Bronchial epithelial cell (primary cell): ENCODE data around the gene ZSWIM6. TPM values are rescaled to one million over a fixed set of nuclear protein-coding genes. Genes with fewer than 3 reads are reported as not detected.
A peak's percentile ranks its signal among the peaks of the same experiment; 100 is the strongest.

Source experiments
- DNase-seq: peaks from one replicate; pipeline ENCODE4 v3.0.0-alpha.2; 2010; ENCODE audit warnings: low read depth
- FAIRE-seq: peaks from 2 replicates; lab custom pipeline; 2011; peaks lifted over from hg19 to GRCh38; lab: Jason Lieb, UNC
- H3K27me3 ChIP-seq: 2 replicates; pipeline ENCODE4 v1.5.1; 2011; ENCODE audit warnings: low read length; ENCODE audit not compliant: control insufficient read depth, insufficient read depth
- H3K36me3 ChIP-seq: 2 replicates; pipeline ENCODE4 v1.5.1; 2011; ENCODE audit warnings: low read length; ENCODE audit not compliant: control insufficient read depth, insufficient read depth
- H3K4me3 ChIP-seq: 2 replicates; pipeline ENCODE4 v1.5.1; 2011; ENCODE audit warnings: mild to moderate bottlenecking, low read depth, low read length, control low read depth
- total RNA-seq: library from RNA; depleted of rRNA; stranded (reverse); fragments of >200 nt; gene quantifications from 2 replicates; pipeline ENCODE4 v1.2.1, GENCODE V29; 2014
- TF ChIP-seq, protein P1 (sequence below): IDR thresholded peaks from 2 replicates; pipeline ENCODE4 v1.5.1; 2011; ENCODE audit warnings: mild to moderate bottlenecking, moderate library complexity, low read length, control low read depth, inconsistent platforms; ENCODE audit not compliant: insufficient read depth, severe bottlenecking

Gene ZSWIM6
- total RNA-seq, 1 donor from 2014 or later: 5.8 TPM

DNA sequence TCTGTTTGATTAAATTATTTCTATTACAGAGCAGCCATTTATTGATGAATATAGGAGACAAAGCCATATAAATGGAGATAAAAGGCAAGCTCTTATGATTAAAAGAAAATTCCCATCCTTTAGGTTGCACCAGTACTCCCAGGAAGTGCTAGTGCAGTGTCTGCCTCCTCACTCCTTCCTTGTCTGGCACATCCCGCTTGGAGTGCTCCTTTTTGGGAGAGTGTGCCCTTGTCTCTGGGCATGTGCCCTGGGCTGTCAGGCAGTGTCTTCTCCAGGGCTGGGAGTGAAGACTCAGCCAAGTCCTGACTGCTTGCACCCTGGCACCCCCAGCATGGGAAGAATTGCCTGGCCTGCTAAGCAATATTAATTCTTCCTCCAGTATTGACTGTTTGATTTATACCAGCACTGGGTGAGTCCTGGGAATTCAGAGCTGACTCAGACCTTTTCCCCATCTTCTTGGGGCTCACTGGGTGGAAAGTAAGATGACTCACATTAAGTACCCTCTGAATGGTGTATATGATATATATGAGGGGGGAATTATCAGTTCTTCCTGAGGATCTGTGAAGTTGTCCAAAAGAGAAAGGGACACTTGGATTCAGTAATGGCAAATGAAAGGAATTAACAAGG lies 62.1 kb downstream of the ZSWIM6 start:
- DNase-seq: peak; percentile 22
- Histone ChIP-seq H3K27me3 (no peaks in the 10 kb centered on the region), H3K36me3 (peaks cover 2% of the 10 kb centered on the region), H3K4me3 (no peak overlapping the region)
- TF ChIP-seq, protein P1, sequence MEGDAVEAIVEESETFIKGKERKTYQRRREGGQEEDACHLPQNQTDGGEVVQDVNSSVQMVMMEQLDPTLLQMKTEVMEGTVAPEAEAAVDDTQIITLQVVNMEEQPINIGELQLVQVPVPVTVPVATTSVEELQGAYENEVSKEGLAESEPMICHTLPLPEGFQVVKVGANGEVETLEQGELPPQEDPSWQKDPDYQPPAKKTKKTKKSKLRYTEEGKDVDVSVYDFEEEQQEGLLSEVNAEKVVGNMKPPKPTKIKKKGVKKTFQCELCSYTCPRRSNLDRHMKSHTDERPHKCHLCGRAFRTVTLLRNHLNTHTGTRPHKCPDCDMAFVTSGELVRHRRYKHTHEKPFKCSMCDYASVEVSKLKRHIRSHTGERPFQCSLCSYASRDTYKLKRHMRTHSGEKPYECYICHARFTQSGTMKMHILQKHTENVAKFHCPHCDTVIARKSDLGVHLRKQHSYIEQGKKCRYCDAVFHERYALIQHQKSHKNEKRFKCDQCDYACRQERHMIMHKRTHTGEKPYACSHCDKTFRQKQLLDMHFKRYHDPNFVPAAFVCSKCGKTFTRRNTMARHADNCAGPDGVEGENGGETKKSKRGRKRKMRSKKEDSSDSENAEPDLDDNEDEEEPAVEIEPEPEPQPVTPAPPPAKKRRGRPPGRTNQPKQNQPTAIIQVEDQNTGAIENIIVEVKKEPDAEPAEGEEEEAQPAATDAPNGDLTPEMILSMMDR: no peak
- no peak for FAIRE-seq

DNA sequence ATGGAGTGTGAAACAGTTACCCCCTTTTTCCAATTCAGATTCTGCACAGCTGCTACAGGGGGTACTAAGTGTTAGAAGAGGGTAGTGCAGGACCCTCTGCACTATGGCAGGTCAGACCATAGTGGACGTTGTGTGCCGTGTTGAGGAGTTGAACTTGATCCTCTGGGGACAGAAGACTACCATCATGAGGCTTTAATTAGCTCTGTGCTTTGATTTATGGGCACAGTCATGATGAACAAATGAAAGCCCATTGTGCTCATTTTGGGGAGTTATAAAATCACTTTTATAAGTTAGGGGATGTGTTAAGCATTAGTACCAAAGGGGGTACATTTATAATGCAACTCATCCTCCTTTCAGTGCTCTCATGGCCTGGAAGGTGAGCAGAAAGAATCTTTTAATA lies 62.7 kb downstream of the ZSWIM6 start:
- Histone ChIP-seq H3K27me3 (no peaks in the 10 kb centered on the region), H3K36me3 (peaks cover 2% of the 10 kb centered on the region), H3K4me3 (no peak overlapping the region)
- FAIRE-seq: no peak
- TF ChIP-seq, protein P1: no peak
- DNase-seq: no peak

DNA sequence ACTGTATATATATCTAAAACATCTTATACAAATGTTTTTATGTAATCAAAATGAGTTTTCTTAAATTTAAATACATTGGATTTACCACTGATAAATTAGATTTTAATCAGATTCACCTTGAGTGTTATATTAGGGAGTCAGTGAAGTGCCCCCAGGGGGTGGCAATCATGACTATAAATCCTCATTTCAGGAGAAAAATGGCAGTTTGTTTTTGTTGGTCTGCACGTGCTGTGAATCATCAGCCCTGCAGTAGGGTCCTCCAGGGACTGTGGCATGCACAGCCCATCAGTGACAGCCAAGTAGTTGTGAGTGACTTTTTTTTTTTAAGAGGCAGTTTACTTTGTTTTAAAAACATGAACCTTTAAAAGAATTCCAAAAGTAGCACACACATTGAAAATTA lies 65.2 kb downstream of the ZSWIM6 start:
- TF ChIP-seq, protein P1: no peak
- no peaks in the 10 kb centered on the region for H3K27me3 ChIP-seq
- H3K36me3 ChIP-seq: peaks cover 1% of the 10 kb centered on the region
- no peak overlapping the region for H3K4me3 ChIP-seq
- DNase-seq (no peak), FAIRE-seq (no peak)

DNA sequence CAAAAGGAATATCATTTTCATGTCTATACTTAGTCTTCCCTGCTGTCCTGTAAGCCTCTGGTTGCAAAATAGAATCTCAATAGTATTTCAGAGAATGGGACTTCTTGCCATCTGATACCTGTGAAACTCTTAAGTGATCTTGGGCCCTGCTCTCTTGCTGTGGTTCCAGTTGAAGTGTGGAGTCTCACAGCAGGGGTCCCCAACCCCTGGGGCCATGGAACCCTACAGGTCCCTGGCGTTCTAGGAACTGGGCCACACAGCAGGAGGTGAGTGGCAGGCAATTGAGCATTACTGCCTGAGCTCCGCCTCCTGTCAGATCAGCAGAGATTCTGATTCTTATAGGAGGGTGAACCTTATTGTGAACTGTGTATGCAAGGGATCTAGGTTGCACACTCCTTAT lies 65.9 kb downstream of the ZSWIM6 start:
- FAIRE-seq (no peak), DNase-seq (no peak)
- Histone ChIP-seq H3K36me3 (peaks cover 1% of the 10 kb centered on the region), H3K27me3 (no peaks in the 10 kb centered on the region), H3K4me3 (no peak overlapping the region)
- TF ChIP-seq, protein P1: no peak

DNA sequence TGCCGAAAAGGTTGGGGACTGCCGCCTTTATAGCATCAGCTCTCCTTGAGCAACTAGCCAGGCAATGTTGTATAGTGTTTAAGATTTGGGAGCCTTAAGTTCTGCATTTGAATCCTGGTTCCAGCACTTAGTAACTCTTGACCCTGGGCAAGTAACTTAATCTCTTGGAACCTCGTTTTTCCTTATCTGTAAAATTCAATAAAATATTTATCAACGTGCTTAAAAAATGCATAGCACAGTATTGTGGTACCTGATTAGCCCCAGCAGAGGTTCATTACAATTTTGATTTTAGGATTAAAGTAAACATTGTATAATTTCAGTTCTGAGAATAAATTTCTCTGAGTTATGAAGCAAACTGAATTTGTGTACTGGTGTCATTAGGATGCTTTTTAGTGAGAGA lies 66.4 kb downstream of the ZSWIM6 start:
- Histone ChIP-seq H3K4me3 (no peak overlapping the region), H3K36me3 (peaks cover 1% of the 10 kb centered on the region), H3K27me3 (no peaks in the 10 kb centered on the region)
- TF ChIP-seq, protein P1: no peak
- FAIRE-seq (no peak), DNase-seq (no peak)

DNA sequence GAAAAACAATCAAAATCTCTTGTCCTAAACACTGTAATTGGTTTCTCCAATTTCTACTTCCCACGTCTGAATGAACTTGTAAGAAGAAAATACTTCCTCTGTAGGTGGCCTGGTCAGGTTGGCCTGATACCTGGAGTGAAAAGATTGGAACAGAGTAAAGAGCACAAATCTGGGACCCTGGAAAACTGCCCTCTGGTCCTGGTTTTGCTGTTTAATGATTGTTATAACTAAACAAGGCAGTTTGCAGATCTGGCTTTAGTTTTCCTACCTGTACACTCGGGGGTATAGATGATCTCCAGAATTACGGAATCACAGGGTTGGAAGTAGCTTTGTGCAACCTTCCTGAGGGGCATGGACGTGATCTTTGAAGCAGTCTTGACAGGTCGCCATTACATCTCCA lies 67.6 kb downstream of the ZSWIM6 start:
- TF ChIP-seq, protein P1: no peak
- FAIRE-seq: no peak
- no peak for DNase-seq
- Histone ChIP-seq H3K27me3 (no peaks in the 10 kb centered on the region), H3K36me3 (peaks cover 1% of the 10 kb centered on the region), H3K4me3 (no peak overlapping the region)
